Endothelial cell of umbilical vein (primary cell): Measurements from ENCODE around the gene MSTO1. TPM values are rescaled to one million over a fixed set of nuclear protein-coding genes. Genes with fewer than 3 reads are reported as not detected.

Experiments
- BruUV-seq: library from RNA; stranded (reverse); fragments of 400-500 nt; replicated peaks from 2 replicates; lab custom pipeline; 2021; lab: Mats Ljungman, UMichigan
- CTCF ChIA-PET: fragments of 300-600, 350-600 bp; sonication (Branson Sonifier 250); formaldehyde crosslinking; loops from one replicate; lab custom pipeline; 2021; ENCODE audit warnings: antibody characterized with exemption, inconsistent platforms; lab: Charles Lee
- POLR2A ChIA-PET: fragments of 300-600, 350-600 bp; sonication (Branson Sonifier 250); formaldehyde crosslinking; loops from one replicate; lab custom pipeline; 2021; ENCODE audit warnings: antibody characterized with exemption, inconsistent platforms; lab: Charles Lee
- DNase-seq: peaks from one replicate; pipeline ENCODE4 v3.0.0-alpha.2; 2011; ENCODE audit warnings: low read depth, low spot score
- FAIRE-seq: peaks from 2 replicates; lab custom pipeline; 2011; peaks lifted over from hg19 to GRCh38; lab: Jason Lieb, UNC
- H2AFZ ChIP-seq: 2 replicates; pipeline ENCODE4 v1.6.0; 2012; ENCODE audit warnings: low read depth, low read length, control low read depth, inconsistent platforms
- H3K27ac ChIP-seq: 2 replicates; pipeline ENCODE4 v1.5.1; 2011; ENCODE audit warnings: low read depth, mild to moderate bottlenecking, control low read depth, low read length, moderate library complexity; ENCODE audit not compliant: insufficient read depth
- H3K27me3 ChIP-seq, 2 experiments: 2 replicates each; pipeline versions ENCODE4 v1.6.0 to v1.6.1; 2011; ENCODE audit warnings: low read length in 2 of 2, mixed read lengths in 1 of 2; ENCODE audit not compliant: control insufficient read depth in 2 of 2, insufficient read depth in 2 of 2
- H3K36me3 ChIP-seq, 2 experiments: 2 replicates in 1 of 2; 3 replicates in 1 of 2; pipeline ENCODE4 v1.5.1; 2011; ENCODE audit warnings: low read length in 2 of 2, mild to moderate bottlenecking in 1 of 2, moderate library complexity in 1 of 2; ENCODE audit not compliant: control insufficient read depth in 2 of 2, insufficient read depth in 2 of 2; ENCODE audit errors: extremely low read depth in 1 of 2
- H3K4me1 ChIP-seq: 3 replicates; pipeline ENCODE4 v1.5.1; 2011; ENCODE audit warnings: mild to moderate bottlenecking, low read length; ENCODE audit not compliant: control insufficient read depth, insufficient read depth; ENCODE audit errors: extremely low read depth
- H3K4me2 ChIP-seq: 2 replicates; pipeline ENCODE4 v1.6.1; 2011; ENCODE audit warnings: low read length, control low read depth, mixed read lengths; ENCODE audit not compliant: insufficient read depth
- H3K4me3 ChIP-seq, 3 experiments: fragments of 200-600 bp in 1 of 3; sonication (generic), shearing (Covaris generic) in 1 of 3; replicated peaks in 1 of 3; 2 replicates each; pipeline ENCODE4 v1.5.1; 2011 to 2016; ENCODE audit warnings: control low read depth in 3 of 3, low read length in 3 of 3, mild to moderate bottlenecking in 2 of 3, inconsistent platforms in 1 of 3, low read depth in 1 of 3, moderate library complexity in 1 of 3; ENCODE audit not compliant: insufficient read depth in 1 of 3
- H3K79me2 ChIP-seq: 2 replicates; pipeline ENCODE4 v1.6.0; 2012; ENCODE audit warnings: low read length, inconsistent platforms; ENCODE audit not compliant: control insufficient read depth, insufficient read depth
- H3K9ac ChIP-seq: replicated peaks from 2 replicates; pipeline ENCODE3; 2011; ENCODE audit warnings: low read length, control low read depth; ENCODE audit not compliant: insufficient read depth; ENCODE audit errors: extremely low read depth
- H3K9me1 ChIP-seq: replicated peaks from 3 replicates; pipeline ENCODE4 v1.6.0; 2011; ENCODE audit warnings: mild to moderate bottlenecking, low read length; ENCODE audit not compliant: control insufficient read depth, insufficient read depth; ENCODE audit errors: extremely low read depth
- H3K9me3 ChIP-seq: replicated peaks from 2 replicates; pipeline ENCODE4 v1.5.1; 2012; ENCODE audit warnings: low read length, inconsistent platforms; ENCODE audit not compliant: control insufficient read depth, insufficient read depth
- H4K20me1 ChIP-seq: replicated peaks from 2 replicates; pipeline ENCODE3; 2011; ENCODE audit warnings: mild to moderate bottlenecking, low read length; ENCODE audit not compliant: control insufficient read depth, insufficient read depth; ENCODE audit errors: extremely low read depth
- CTCF ChIP-seq, 2 donors: IDR thresholded peaks; 1 replicate in 1 of 2; 2 replicates in 1 of 2; pipeline ENCODE4 v1.5.1; 2011; ENCODE audit warnings: low read length in 2 of 2, mild to moderate bottlenecking in 2 of 2, moderate library complexity in 2 of 2, control low read depth in 1 of 2, inconsistent platforms in 1 of 2, low read depth in 1 of 2; ENCODE audit not compliant: insufficient read depth in 1 of 2; ENCODE audit errors: extremely low read depth in 1 of 2
- EZH2 ChIP-seq: IDR thresholded peaks from 2 replicates; pipeline ENCODE4 v1.6.1; 2012; ENCODE audit warnings: borderline replicate concordance, low read depth, mild to moderate bottlenecking, moderate library complexity, low read length, inconsistent platforms; ENCODE audit not compliant: severe bottlenecking
- FOS ChIP-seq: IDR thresholded peaks from 2 replicates; pipeline ENCODE4 v1.6.1; 2011; ENCODE audit warnings: mild to moderate bottlenecking, low read length, moderate library complexity, borderline replicate concordance; ENCODE audit not compliant: insufficient read depth
- GATA2 ChIP-seq: IDR thresholded peaks from 2 replicates; pipeline ENCODE4 v1.7.0; 2011; ENCODE audit warnings: low read depth, mild to moderate bottlenecking, moderate library complexity, mixed read lengths, low read length; ENCODE audit not compliant: insufficient read length, insufficient read depth
- JUN ChIP-seq: IDR thresholded peaks from 2 replicates; pipeline ENCODE4 v1.6.1; 2011; ENCODE audit warnings: borderline replicate concordance, low read depth; ENCODE audit not compliant: insufficient read length, insufficient read depth
- MAX ChIP-seq: IDR thresholded peaks from 2 replicates; pipeline ENCODE4 v1.6.1; 2011; ENCODE audit not compliant: insufficient read depth, insufficient read length
- MYC ChIP-seq: IDR thresholded peaks from one replicate; pipeline ENCODE4 v1.6.1; 2011; ENCODE audit warnings: mild to moderate bottlenecking, low read depth, low read length
- POLR2A ChIP-seq: IDR thresholded peaks from 2 replicates; pipeline ENCODE4 v1.6.1; 2012; ENCODE audit warnings: low read depth, mild to moderate bottlenecking, control low read depth, low read length
- POLR2AphosphoS5 ChIP-seq: IDR thresholded peaks from 2 replicates; pipeline ENCODE4 v1.6.1; 2012; ENCODE audit warnings: low read depth, mild to moderate bottlenecking, control low read depth, low read length, moderate library complexity; ENCODE audit not compliant: insufficient read depth
- dilution Hi-C: fragments of 300-500 bp; cut with MboI; formaldehyde crosslinking; loops from one replicate; pipeline ENCODE4 v1.15.0; 2019; ENCODE audit warnings: low sequenced_read_pairs; ENCODE audit not compliant: extremely low pct_ligation_motif_present
- intact Hi-C: fragments of 100-400 bp; cut with micrococcal nuclease; formaldehyde crosslinking; loops from one replicate; pipeline ENCODE4 v1.10.0; 2022
- polyA plus RNA-seq, 4 experiments: library from polyadenylated mRNA; depleted of rRNA in 3 of 4; stranded (reverse) in 3 of 4; unstranded in 1 of 4; fragments of >200 nt; gene quantifications; 2 replicates each; pipeline versions ENCODE4 v1.2.1 to v1.2.3, GENCODE V29; 2011 to 2012; ENCODE audit warnings: missing spikeins in 1 of 4
- total RNA-seq: library from RNA; stranded (reverse); gene quantifications from 2 replicates; pipeline ENCODE4 v1.2.3, GENCODE V29; 2021

MSTO1 gene
- total and polyA plus RNA-seq, 2 donors (not counting 3 experiments of a cell fraction or from before 2014, with no cell fraction given): 36.8 to 51.9 TPM

GRCh38 chr1:155569988-155570592 lies 39.9 kb upstream of the MSTO1 start:
- TF ChIP-seq POLR2AphosphoS5 (no peak), CTCF (IDR thresholded peaks at IDR 0.05; ENCODE audit: extremely low read depth in 1 of 2, insufficient read depth in 1 of 2, low read depth in 1 of 2, low read length in 2 of 2) (no peak), JUN (no peak), EZH2 (no peak), MYC (no peak), MAX (no peak), FOS (no peak), GATA2 (no peak), POLR2A (no peak)
- Histone ChIP-seq H3K4me3 (no peak overlapping the region), H3K27ac (no peak overlapping the region), H4K20me1 (no peaks in the 10 kb centered on the region), H3K4me2 (no peak overlapping the region), H3K27me3 (no peaks in the 10 kb centered on the region), H3K79me2 (peaks cover 19% of the 10 kb centered on the region), H3K9me3 (no peaks in the 10 kb centered on the region), H3K36me3 (no peaks in the 10 kb centered on the region), H2AFZ (no peak overlapping the region), H3K4me1 (no peaks in the 10 kb centered on the region), H3K9me1 (no peaks in the 10 kb centered on the region), H3K9ac (no peak overlapping the region)
- intact Hi-C loops (loop anchor here (10.0 kb wide), 1 partner anchor 315 kb away; the partner anchor contains the start of gene ENTREP3), dilution Hi-C loops (no loop called here)
- DNase-seq (no peak), FAIRE-seq (no peak)
- BruUV-seq: no TSS peak
- CTCF ChIA-PET: no interaction called here
- POLR2A ChIA-PET: no interaction called here
